Kidney epithelial cell (primary cell): ENCODE data around the gene MMP17. TPM values are rescaled to one million over a fixed set of nuclear protein-coding genes. Genes with fewer than 3 reads are reported as not detected.

Experiments
- DNase-seq: peaks from one replicate; pipeline ENCODE4 v3.0.0-alpha.2; 2010; ENCODE audit warnings: low read depth
- H3K27me3 ChIP-seq: 2 replicates; pipeline ENCODE4 v1.6.0; 2011; ENCODE audit warnings: low read length; ENCODE audit not compliant: control insufficient read depth, insufficient read depth
- H3K36me3 ChIP-seq: 2 replicates; pipeline ENCODE4 v1.5.1; 2011; ENCODE audit warnings: low read length; ENCODE audit not compliant: control insufficient read depth, insufficient read depth
- H3K4me3 ChIP-seq: 2 replicates; pipeline ENCODE4 v1.5.1; 2011; ENCODE audit warnings: low read depth, mild to moderate bottlenecking, control low read depth, low read length
- total RNA-seq: library from RNA; depleted of rRNA; stranded (reverse); fragments of >200 nt; gene quantifications from 2 replicates; pipeline ENCODE4 v1.2.3, GENCODE V29; 2015
- TF ChIP-seq, protein P1 (sequence below): IDR thresholded peaks from 2 replicates; pipeline ENCODE4 v1.5.1; 2011; ENCODE audit warnings: mild to moderate bottlenecking, moderate library complexity, low read length, control low read depth, inconsistent platforms; ENCODE audit not compliant: insufficient read depth, poor library complexity, severe bottlenecking

MMP17 gene
- total RNA-seq, 1 donor from 2014 or later, result 1.7 TPM

DNA sequence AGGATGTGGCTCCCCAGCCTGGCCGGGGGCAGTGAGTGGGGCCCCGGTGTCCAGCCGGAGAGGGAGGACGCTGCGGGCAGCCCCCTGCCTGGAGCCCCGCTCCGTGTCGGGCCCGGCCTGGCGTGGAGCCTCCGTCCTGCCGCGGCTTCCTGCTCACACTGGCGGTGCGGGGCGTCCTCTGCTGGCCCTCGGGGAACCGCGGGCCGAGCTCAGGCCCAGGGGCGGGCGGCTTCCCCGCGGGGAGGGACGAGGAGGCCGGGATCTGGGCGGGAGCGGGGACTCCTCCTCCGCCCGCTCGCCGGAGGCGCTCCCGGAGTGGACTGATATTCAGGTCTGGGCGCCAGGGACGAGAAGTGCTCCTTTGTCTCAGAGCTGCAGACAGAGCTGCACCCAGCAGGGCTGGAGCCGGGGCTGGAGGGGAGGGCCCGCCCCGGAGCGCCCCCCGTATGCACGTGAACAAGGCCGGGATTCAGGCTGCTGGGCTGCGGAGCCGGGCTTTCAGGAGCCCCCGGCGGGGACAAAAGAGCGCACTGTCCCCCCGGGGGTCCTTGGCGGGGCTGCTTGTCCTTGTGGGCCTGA lies 2.2 kb downstream of the MMP17 start:
- TF ChIP-seq, protein P1, sequence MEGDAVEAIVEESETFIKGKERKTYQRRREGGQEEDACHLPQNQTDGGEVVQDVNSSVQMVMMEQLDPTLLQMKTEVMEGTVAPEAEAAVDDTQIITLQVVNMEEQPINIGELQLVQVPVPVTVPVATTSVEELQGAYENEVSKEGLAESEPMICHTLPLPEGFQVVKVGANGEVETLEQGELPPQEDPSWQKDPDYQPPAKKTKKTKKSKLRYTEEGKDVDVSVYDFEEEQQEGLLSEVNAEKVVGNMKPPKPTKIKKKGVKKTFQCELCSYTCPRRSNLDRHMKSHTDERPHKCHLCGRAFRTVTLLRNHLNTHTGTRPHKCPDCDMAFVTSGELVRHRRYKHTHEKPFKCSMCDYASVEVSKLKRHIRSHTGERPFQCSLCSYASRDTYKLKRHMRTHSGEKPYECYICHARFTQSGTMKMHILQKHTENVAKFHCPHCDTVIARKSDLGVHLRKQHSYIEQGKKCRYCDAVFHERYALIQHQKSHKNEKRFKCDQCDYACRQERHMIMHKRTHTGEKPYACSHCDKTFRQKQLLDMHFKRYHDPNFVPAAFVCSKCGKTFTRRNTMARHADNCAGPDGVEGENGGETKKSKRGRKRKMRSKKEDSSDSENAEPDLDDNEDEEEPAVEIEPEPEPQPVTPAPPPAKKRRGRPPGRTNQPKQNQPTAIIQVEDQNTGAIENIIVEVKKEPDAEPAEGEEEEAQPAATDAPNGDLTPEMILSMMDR, result peak; percentile 28
- H3K27me3 ChIP-seq, result peaks cover 69% of the 10 kb centered on the region
- H3K36me3 ChIP-seq, result no peaks in the 10 kb centered on the region
- peak overlapping the region; percentile 30 for H3K4me3 ChIP-seq
- DNase-seq, result no peak

DNA sequence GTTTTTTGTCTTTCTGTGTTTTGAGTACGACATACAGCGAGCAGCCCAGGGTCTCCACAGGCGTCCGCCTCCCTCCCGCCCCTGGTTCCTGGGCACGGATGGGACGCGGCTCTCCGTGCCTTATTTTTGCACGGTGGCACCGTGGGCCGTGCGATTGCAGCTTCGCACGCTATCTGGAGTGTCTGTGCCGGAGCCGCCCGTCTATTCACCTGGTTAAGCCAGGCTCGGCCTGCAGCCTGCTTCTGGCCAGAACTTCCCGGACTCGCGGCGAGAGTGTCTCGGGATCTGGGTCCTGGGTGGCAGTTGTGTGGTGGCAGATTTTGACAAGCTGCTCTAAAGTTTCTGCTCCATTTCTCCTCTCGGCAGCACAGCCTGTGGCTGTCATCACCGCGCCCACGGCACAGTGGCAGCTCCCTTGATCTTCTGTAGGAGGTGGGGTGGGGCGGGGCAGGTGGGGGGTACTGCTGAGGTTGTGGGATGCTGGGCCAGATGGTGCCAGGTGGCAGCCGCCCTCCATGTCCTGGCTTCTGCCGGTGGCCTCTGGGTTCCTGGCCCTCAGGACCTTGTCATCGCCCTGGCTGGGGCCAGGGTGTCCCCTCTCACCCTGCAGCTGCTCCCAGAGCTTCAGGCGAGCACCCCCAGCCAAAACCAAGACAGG lies 2.9 kb downstream of the MMP17 start:
- Histone ChIP-seq H3K36me3 (no peaks in the 10 kb centered on the region), H3K27me3 (peaks cover 68% of the 10 kb centered on the region), H3K4me3 (peak overlapping the region; percentile 30)
- TF ChIP-seq, protein P1, result no peak
- no peak for DNase-seq

DNA sequence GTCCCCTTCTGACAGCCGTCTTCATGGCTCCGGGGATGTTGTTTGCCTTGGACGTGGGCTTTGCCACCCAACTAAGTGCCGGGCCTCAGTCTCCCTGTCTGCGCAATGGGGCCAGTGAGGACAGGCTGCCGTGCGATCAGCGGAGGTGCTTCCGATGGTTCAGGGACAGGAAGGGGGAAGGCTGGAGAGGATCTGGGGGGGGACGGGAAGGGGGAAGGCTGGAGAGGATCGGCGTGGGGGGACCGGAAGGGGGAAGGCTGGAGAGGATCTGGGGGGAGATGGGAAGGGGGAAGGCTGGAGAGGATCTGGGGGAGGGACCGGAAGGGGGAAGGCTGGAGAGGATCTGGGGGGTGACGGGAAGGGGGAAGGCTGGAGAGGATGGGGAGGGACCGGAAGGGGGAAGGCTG lies 3.4 kb downstream of the MMP17 start:
- peaks cover 62% of the 10 kb centered on the region for H3K27me3 ChIP-seq
- TF ChIP-seq, protein P1, result no peak
- no peaks in the 10 kb centered on the region for H3K36me3 ChIP-seq
- peak overlapping the region; percentile 30 for H3K4me3 ChIP-seq
- no peak for DNase-seq

DNA sequence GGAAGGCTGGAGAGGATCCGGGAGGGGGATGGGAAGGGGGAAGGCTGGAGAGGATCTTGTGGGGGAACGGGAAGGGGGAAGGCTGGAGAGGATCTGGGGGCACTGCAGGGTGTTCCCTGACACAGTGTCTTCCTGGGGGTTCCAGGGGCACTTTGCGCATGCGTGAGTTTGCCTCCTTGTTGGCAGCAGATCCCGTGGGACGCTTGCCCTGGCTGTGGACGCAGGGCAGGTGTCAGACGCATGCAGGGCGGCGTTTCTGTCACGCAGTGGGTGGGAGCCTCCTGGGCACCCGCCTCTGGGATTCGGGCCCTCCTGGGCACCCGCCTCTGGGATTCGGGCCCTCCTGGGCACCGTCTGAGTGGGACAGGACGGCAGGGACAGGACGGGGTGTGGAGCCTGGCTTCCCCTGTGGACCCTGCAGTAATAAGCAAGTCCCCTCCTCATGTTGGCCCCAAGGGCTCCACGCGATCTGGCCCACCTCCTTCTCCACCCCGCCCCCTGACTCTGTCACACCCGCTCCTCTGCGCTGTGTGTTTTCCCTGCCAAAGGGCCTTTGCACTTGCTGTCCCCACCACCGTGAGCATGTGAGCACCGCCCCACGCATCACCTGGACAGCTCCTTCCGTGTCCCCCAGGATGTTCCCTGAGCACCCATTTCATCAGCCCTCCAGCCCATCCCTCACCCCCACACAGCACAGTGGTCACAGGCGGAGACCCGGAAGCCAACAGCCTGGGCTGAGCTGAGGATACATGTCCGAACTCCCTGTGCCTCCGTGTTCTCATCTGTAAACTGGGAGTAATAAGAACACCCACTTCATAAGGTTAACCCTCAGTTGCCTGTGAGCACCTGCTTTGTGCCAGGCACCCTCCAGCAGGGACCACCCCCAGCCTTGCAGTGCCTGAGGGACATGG lies 4.4 kb downstream of the MMP17 start:
- peaks cover 62% of the 10 kb centered on the region for H3K27me3 ChIP-seq

DNA sequence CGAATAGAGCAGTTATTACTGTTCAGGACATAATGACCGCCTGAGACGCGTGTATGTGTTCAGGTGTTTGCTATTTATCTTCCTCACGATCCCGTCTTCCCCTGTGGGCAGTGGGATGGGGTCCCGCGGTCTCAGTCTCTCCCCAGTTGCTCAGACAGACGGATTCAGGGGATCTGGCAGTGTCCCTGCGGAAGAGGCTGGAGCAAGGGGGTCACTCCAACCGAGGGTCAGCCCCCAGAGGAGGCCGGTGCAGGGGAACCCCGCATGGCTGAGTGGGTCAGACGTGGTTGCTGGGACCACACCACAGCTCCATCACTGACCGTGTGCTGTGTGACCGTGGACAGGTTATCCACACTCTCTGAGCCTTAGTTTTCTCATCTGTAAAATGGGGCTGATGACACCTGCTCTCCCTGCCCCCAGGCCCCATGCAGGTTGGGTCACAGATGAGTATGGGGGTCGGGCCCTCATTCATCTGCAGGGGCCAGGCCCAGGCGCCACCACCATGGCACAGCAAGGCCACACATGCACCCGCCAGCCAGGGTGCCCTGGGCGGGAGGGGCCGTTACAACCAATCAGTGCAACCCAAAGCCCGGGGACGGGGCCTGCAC lies 5.2 kb downstream of the MMP17 start:
- no peaks in the 10 kb centered on the region for H3K36me3 ChIP-seq

More for the DNA sequence above, 4.4 kb downstream of the MMP17 start:
- H3K36me3 ChIP-seq, result no peaks in the 10 kb centered on the region
- peak overlapping the region; percentile 30 for H3K4me3 ChIP-seq
- TF ChIP-seq, protein P1, result no peak
- no peak for DNase-seq

More for the DNA sequence above, 5.2 kb downstream of the MMP17 start:
- Histone ChIP-seq H3K4me3 (no peak overlapping the region), H3K27me3 (peaks cover 65% of the 10 kb centered on the region)
- TF ChIP-seq, protein P1, result no peak
- no peak for DNase-seq
